HepG2 (cell line): ENCODE measurements around the gene DIABLO. TPM values are rescaled to one million over a fixed set of nuclear protein-coding genes. Genes with fewer than 3 reads are reported as not detected.

Source experiments
- ATF5 ChIP-seq: sonication (generic); formaldehyde crosslinking; IDR thresholded peaks from 2 replicates; pipeline ENCODE4 v1.4.0; 2020; ENCODE audit warnings: mild to moderate bottlenecking, low read depth, missing genetic modification reagents
- ATF7-NPFF ChIP-seq: sonication (generic); formaldehyde crosslinking; IDR thresholded peaks from 2 replicates; pipeline ENCODE4 v1.8.1; 2023; ENCODE audit warnings: mild to moderate bottlenecking, low read depth, missing genetic modification reagents, moderate library complexity
- CAMTA2 ChIP-seq: sonication (generic); formaldehyde crosslinking; IDR thresholded peaks from 2 replicates; pipeline ENCODE4 v1.4.0; 2020; ENCODE audit warnings: mild to moderate bottlenecking, missing genetic modification reagents, borderline replicate concordance
- GATAD2A ChIP-seq: IDR thresholded peaks from 2 replicates; pipeline ENCODE4 v1.6.1; 2016
- HMGA1 ChIP-seq: sonication (generic); formaldehyde crosslinking; conservative IDR thresholded peaks from 2 replicates; pipeline ENCODE4 v1.4.0; 2020; ENCODE audit warnings: missing genetic modification reagents
- HNF4G ChIP-seq, 2 experiments: sonication (generic) in 1 of 2; formaldehyde crosslinking in 1 of 2; IDR thresholded peaks; 2 replicates each; pipeline versions ENCODE4 v1.4.0 to v1.6.1; 2011 to 2020; ENCODE audit warnings: borderline replicate concordance in 2 of 2, low read depth in 2 of 2, mild to moderate bottlenecking in 2 of 2, low read length in 1 of 2, missing genetic modification reagents in 1 of 2, moderate library complexity in 1 of 2
- KLF12 ChIP-seq: sonication (generic); formaldehyde crosslinking; IDR thresholded peaks from 2 replicates; pipeline ENCODE4 v1.4.0; 2020; ENCODE audit warnings: missing genetic modification reagents, borderline replicate concordance
- ONECUT2 ChIP-seq: sonication (generic); formaldehyde crosslinking; IDR thresholded peaks from 2 replicates; pipeline ENCODE4 v1.4.0; 2020; ENCODE audit warnings: missing genetic modification reagents
- PBX3 ChIP-seq: sonication (generic); formaldehyde crosslinking; IDR thresholded peaks from 2 replicates; pipeline ENCODE4 v1.8.1; 2023; ENCODE audit warnings: missing genetic modification reagents, inconsistent platforms, borderline replicate concordance
- RFXAP ChIP-seq: sonication (generic); formaldehyde crosslinking; IDR thresholded peaks from 2 replicates; pipeline ENCODE4 v1.4.0; 2020; ENCODE audit warnings: missing genetic modification reagents, borderline replicate concordance
- SAP130 ChIP-seq: IDR thresholded peaks from 2 replicates; pipeline ENCODE4 v1.6.1; 2016; ENCODE audit warnings: low read depth
- SP4 ChIP-seq: sonication (generic); formaldehyde crosslinking; IDR thresholded peaks from 2 replicates; pipeline ENCODE4 v1.8.1; 2023; ENCODE audit warnings: mild to moderate bottlenecking, missing genetic modification reagents
- SYNCRIP ChIP-seq: fragments of 200-400 bp; formaldehyde crosslinking; IDR thresholded peaks from 2 replicates; pipeline ENCODE4 v1.6.1; 2018; ENCODE audit warnings: mild to moderate bottlenecking, low read depth, low read length; ENCODE audit not compliant: insufficient read depth
- TEAD2 ChIP-seq: sonication (generic); formaldehyde crosslinking; IDR thresholded peaks from 2 replicates; pipeline ENCODE4 v1.9.0; 2021; ENCODE audit warnings: missing genetic modification reagents
- ZBTB2 ChIP-seq: sonication (generic); formaldehyde crosslinking; IDR thresholded peaks from 2 replicates; pipeline ENCODE4 v1.8.0; 2022; ENCODE audit warnings: low read depth, missing genetic modification reagents
- ZMYM2 ChIP-seq: sonication (generic); formaldehyde crosslinking; IDR thresholded peaks from 2 replicates; pipeline ENCODE4 v1.8.0; 2022; ENCODE audit warnings: mild to moderate bottlenecking, missing genetic modification reagents
- ZNF230 ChIP-seq: sonication (generic); formaldehyde crosslinking; IDR thresholded peaks from 2 replicates; pipeline ENCODE4 v1.4.0; 2020; ENCODE audit warnings: mild to moderate bottlenecking, missing genetic modification reagents
- ZNF296 ChIP-seq: sonication (generic); formaldehyde crosslinking; conservative IDR thresholded peaks from 2 replicates; pipeline ENCODE4 v1.5.0; 2020; ENCODE audit warnings: mild to moderate bottlenecking, missing genetic modification reagents
- ZNF329 ChIP-seq: sonication (generic); formaldehyde crosslinking; IDR thresholded peaks from 2 replicates; pipeline ENCODE4 v1.9.0; 2021; ENCODE audit warnings: low read depth, mild to moderate bottlenecking, missing genetic modification reagents
- ZNF414 ChIP-seq: sonication (generic); formaldehyde crosslinking; IDR thresholded peaks from 2 replicates; pipeline ENCODE4 v1.5.0; 2020; ENCODE audit warnings: missing genetic modification reagents
- ZNF709 ChIP-seq: sonication (generic); formaldehyde crosslinking; IDR thresholded peaks from 2 replicates; pipeline ENCODE4 v1.5.0; 2020; ENCODE audit warnings: mild to moderate bottlenecking, missing genetic modification reagents
- ZNF720 ChIP-seq: sonication (generic); formaldehyde crosslinking; IDR thresholded peaks from 2 replicates; pipeline ENCODE4 v1.4.0; 2020; ENCODE audit warnings: missing genetic modification reagents
- ZNF737 ChIP-seq: sonication (generic); formaldehyde crosslinking; IDR thresholded peaks from 2 replicates; pipeline ENCODE4 v1.5.0; 2020; ENCODE audit warnings: missing genetic modification reagents, mild to moderate bottlenecking, borderline replicate concordance
- ZNF740 ChIP-seq: sonication (generic); formaldehyde crosslinking; IDR thresholded peaks from 2 replicates; pipeline ENCODE4 v1.4.0; 2020; ENCODE audit warnings: missing genetic modification reagents
- ZSCAN29 ChIP-seq: sonication (generic); formaldehyde crosslinking; conservative IDR thresholded peaks from 2 replicates; pipeline ENCODE4 v1.4.0; 2020; ENCODE audit warnings: mild to moderate bottlenecking, missing genetic modification reagents
- polyA plus RNA-seq, 8 experiments: library from polyadenylated mRNA; depleted of rRNA in 3 of 8; stranded (reverse) in 7 of 8; unstranded in 1 of 8; fragments of >200 nt; fragmentation: Illumina TruSeq in 4 of 8; extraction: Trizol in 4 of 8; gene quantifications; 2 replicates each; pipeline versions ENCODE4 v1.2.1 to v1.2.3, GENCODE V29; 2011 to 2016; ENCODE audit warnings: low read depth in 4 of 8, missing spikeins in 1 of 8, mixed read lengths in 1 of 8; ENCODE audit not compliant: insufficient read depth in 1 of 8
- total RNA-seq, 5 experiments: library from RNA; depleted of rRNA; stranded (reverse); fragments of >200 nt; fragmentation: Illumina TruSeq; extraction: Trizol; gene quantifications; 2 replicates each; pipeline ENCODE4 v1.2.3, GENCODE V29; 2016; ENCODE audit warnings: low read depth in 1 of 5

DIABLO gene
- total and polyA plus RNA-seq, 2 of the 13 experiments (the other 11 are each of a cell fraction or from before 2014, with no cell fraction given): 20.7 to 70.9 TPM

- TF ChIP-seq ZSCAN29 (CRISPR knock-in tag) (no peak), SYNCRIP (no peak), CAMTA2 (CRISPR knock-in tag) (no peak; the same call in none of the 2 replicates), RFXAP (CRISPR knock-in tag) (no peak; the same call in none of the 2 replicates), SAP130 (peak; percentile 60), ZNF329 (peak; percentile 61; the same call in 1 of the 2 replicates), ZBTB2 (CRISPR knock-in tag) (peak; percentile 40; the same call in 1 of the 2 replicates), KLF12 (no peak; the same call in 1 of the 2 replicates), ZMYM2 (0 out of 2 replicates have a peak, but pooled peaks have one; percentile 8), ZNF709 (CRISPR knock-in tag) (peak; percentile 44; the same call in 1 of the 2 replicates), ZNF414 (CRISPR knock-in tag) (no peak), TEAD2 (CRISPR knock-in tag) (peak; percentile 97), ZNF296 (CRISPR knock-in tag) (peak; percentile 74; the same call in 1 of the 2 replicates), ONECUT2 (CRISPR knock-in tag) (peak; percentile 68; the same call in 1 of the 2 replicates), HMGA1 (CRISPR knock-in tag) (no peak), HNF4G (IDR thresholded peaks at IDR 0.05; ENCODE audit: borderline replicate concordance, low read depth, low read length) (no peak), HNF4G (CRISPR knock-in tag; IDR thresholded peaks at IDR 0.05; ENCODE audit: borderline replicate concordance, low read depth) (no peak), ZNF720 (CRISPR knock-in tag) (0 out of 2 replicates have a peak, but pooled peaks have one; percentile 78), ZNF230 (CRISPR knock-in tag) (peak; percentile 60; the same call in 1 of the 2 replicates), ZNF737 (CRISPR knock-in tag) (peak; percentile 74; the same call in 1 of the 2 replicates), PBX3 (CRISPR knock-in tag) (peak; percentile 82; the same call in 1 of the 2 replicates), ATF5 (CRISPR knock-in tag) (peak; percentile 89; the same call in 1 of the 2 replicates), ZNF740 (CRISPR knock-in tag) (peak; percentile 78), GATAD2A (no peak), ATF7-NPFF (CRISPR knock-in tag) (peak; percentile 88), SP4 (CRISPR knock-in tag) (0 out of 2 replicates have a peak, but pooled peaks have one; percentile 14)
Measured at GRCh38 chr12:122226366-122227125, 694 bp upstream of the DIABLO start (continued).
